HCT116 (cell line): ENCODE results near the gene ANKLE2.
"Not testable (repeated sequence)": the region's sequence is repeated elsewhere in the genome, so short reads cannot be mapped to it uniquely, and the experiment has no call there.

Experiments
- EZH2 ChIP-seq: fragments of 200-600 bp; sonication (generic); IDR thresholded peaks from 2 replicates; pipeline ENCODE4 v1.6.1; 2017; ENCODE audit warnings: antibody characterized with exemption, mixed run types
- EZH2phosphoT487 ChIP-seq: fragments of 200-600 bp; IDR thresholded peaks from 2 replicates; pipeline ENCODE4 v1.6.1; 2018; ENCODE audit warnings: antibody characterized with exemption, borderline replicate concordance
- RAD21 ChIP-seq: IDR thresholded peaks from 2 replicates; pipeline ENCODE4 v1.6.1; 2012; ENCODE audit warnings: low read depth, mild to moderate bottlenecking
- SP1 ChIP-seq: IDR thresholded peaks from 2 replicates; pipeline ENCODE4 v1.6.1; 2012; ENCODE audit warnings: low read depth
- ZBTB33 ChIP-seq: IDR thresholded peaks from 2 replicates; pipeline ENCODE4 v1.6.1; 2011; ENCODE audit warnings: mild to moderate bottlenecking, low read length, moderate library complexity; ENCODE audit not compliant: insufficient replicate concordance; ENCODE audit errors: extremely low read depth
- TF ChIP-seq, protein P1 (sequence below), 3 experiments: fragments of 200-600 bp in 1 of 3; sonication (generic) in 1 of 3; IDR thresholded peaks in 2 of 3; conservative IDR thresholded peaks in 1 of 3; 2 replicates each; pipeline ENCODE4 v1.5.1; 2012 to 2017; ENCODE audit warnings: low read depth in 2 of 3, low read length in 2 of 3, antibody characterized with exemption in 1 of 3, borderline replicate concordance in 1 of 3, control low read depth in 1 of 3, mild to moderate bottlenecking in 1 of 3, mixed read lengths in 1 of 3, mixed run types in 1 of 3, moderate library complexity in 1 of 3; ENCODE audit not compliant: insufficient read depth in 1 of 3

- not testable (repeated sequence) for TF ChIP-seq EZH2, EZH2phosphoT487, ZBTB33, RAD21, SP1
- TF ChIP-seq, protein P1, sequence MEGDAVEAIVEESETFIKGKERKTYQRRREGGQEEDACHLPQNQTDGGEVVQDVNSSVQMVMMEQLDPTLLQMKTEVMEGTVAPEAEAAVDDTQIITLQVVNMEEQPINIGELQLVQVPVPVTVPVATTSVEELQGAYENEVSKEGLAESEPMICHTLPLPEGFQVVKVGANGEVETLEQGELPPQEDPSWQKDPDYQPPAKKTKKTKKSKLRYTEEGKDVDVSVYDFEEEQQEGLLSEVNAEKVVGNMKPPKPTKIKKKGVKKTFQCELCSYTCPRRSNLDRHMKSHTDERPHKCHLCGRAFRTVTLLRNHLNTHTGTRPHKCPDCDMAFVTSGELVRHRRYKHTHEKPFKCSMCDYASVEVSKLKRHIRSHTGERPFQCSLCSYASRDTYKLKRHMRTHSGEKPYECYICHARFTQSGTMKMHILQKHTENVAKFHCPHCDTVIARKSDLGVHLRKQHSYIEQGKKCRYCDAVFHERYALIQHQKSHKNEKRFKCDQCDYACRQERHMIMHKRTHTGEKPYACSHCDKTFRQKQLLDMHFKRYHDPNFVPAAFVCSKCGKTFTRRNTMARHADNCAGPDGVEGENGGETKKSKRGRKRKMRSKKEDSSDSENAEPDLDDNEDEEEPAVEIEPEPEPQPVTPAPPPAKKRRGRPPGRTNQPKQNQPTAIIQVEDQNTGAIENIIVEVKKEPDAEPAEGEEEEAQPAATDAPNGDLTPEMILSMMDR (IDR thresholded peaks at IDR 0.05 in 2 of 3, conservative IDR thresholded peaks at IDR 0.05 in 1 of 3; ENCODE audit: borderline replicate concordance in 1 of 3, insufficient read depth in 1 of 3, low read depth in 2 of 3, low read length in 2 of 3): not testable (repeated sequence)
Observed at GRCh38 chr12:132791940-132792339, 30.3 kb upstream of the ANKLE2 start.
